ENCODE measurements around the gene CSRNP3. TPM values are rescaled to one million over a fixed set of nuclear protein-coding genes. Genes with fewer than 3 reads are reported as not detected.

Gene CSRNP3
- total and polyA plus RNA-seq, 10 donors = 0.30 to 7.4 (median 3.4) TPM

DNA sequence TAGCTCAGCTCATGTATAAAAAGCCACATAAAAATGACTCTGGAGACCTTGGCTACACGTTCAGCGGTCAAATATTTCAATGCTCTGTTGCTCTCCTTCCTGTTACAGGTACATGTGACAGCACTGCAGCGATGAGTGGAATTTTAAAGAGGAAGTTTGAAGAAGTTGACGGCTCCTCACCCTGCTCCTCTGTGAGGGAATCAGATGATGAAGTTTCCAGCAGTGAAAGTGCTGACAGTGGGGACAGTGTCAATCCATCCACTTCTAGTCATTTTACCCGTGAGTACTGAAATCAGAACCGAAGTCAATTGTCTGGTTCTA, 125.4 kb downstream of the CSRNP3 start:
- intact Hi-C loops (cut with DNase I; ENCODE audit: low total_unique reads) = no loop called here
- H3K27ac ChIP-seq = no peak overlapping the region
- H3K4me1 ChIP-seq = peaks cover 0 to 15% (median 6%) of the 10 kb centered on the region in 6 donors
- H3K36me3 ChIP-seq = no peaks in the 10 kb centered on the region
- no peak overlapping the region for H3K4me3 ChIP-seq
- 25 to 41% (median 33%) methylated on average over 6 of the region's 6 CpGs for WGBS, 5 donors
- peaks cover 0 to 18% (median 13%) of the 10 kb centered on the region in 8 donors for H3K9me3 ChIP-seq
- no peak for DNase-seq
- H3K27me3 ChIP-seq (replicated peaks in 1 of 7) = peaks cover 0 to 10% (median 0%) of the 10 kb centered on the region in 7 donors
- TF ChIP-seq CTCF (IDR thresholded peaks at IDR 0.05 in 8 of 11, conservative IDR thresholded peaks at IDR 0.05 in 3 of 11) = no peak
- TF ChIP-seq POLR2A (IDR thresholded peaks at IDR 0.05) = no peak
- no peak for TF ChIP-seq POLR2AphosphoS5 (IDR thresholded peaks at IDR 0.05)

- no peak overlapping the region for H3K4me3 ChIP-seq
- intact Hi-C loops (cut with DNase I; ENCODE audit: low total_unique reads) = no loop called here
- no peak overlapping the region for H3K27ac ChIP-seq
- WGBS, 5 donors = 79 to 92% (median 87%) methylated on average over 3 of the region's 3 CpGs
- TF ChIP-seq POLR2AphosphoS5 (IDR thresholded peaks at IDR 0.05) (no peak), POLR2A (IDR thresholded peaks at IDR 0.05) (no peak), CTCF (IDR thresholded peaks at IDR 0.05 in 8 of 11, conservative IDR thresholded peaks at IDR 0.05 in 3 of 11) (no peak)
- peaks cover 0 to 7% (median 0%) of the 10 kb centered on the region in 7 donors for H3K27me3 ChIP-seq (replicated peaks in 1 of 7)
- peaks cover 0 to 15% (median 6%) of the 10 kb centered on the region in 6 donors for H3K4me1 ChIP-seq
- H3K9me3 ChIP-seq = peaks cover 0 to under 1% (median 0%) of the 10 kb centered on the region in 8 donors
- DNase-seq = no peak
- H3K36me3 ChIP-seq = no peaks in the 10 kb centered on the region
Measured at GRCh38 chr2:165596788-165597187, 127.3 kb downstream of the CSRNP3 start.

GRCh38 chr2:165601065-165601830, 131.8 kb downstream of the CSRNP3 start:
- Histone ChIP-seq H3K4me3 (no peak overlapping the region), H3K9me3 (no peaks in the 10 kb centered on the region), H3K27me3 (replicated peaks in 1 of 7) (no peaks in the 10 kb centered on the region), H3K4me1 (no peaks in the 10 kb centered on the region), H3K36me3 (no peaks in the 10 kb centered on the region), H3K27ac (no peak overlapping the region)
- TF ChIP-seq CTCF (IDR thresholded peaks at IDR 0.05 in 8 of 11, conservative IDR thresholded peaks at IDR 0.05 in 3 of 11) (no peak), POLR2A (IDR thresholded peaks at IDR 0.05) (no peak), POLR2AphosphoS5 (IDR thresholded peaks at IDR 0.05) (no peak)
- 68 to 86% (median 80%) methylated on average over 1 of the region's 1 CpG for WGBS, 5 donors
- DNase-seq = no peak
- intact Hi-C loops (cut with DNase I; ENCODE audit: low total_unique reads) = no loop called here

DNA sequence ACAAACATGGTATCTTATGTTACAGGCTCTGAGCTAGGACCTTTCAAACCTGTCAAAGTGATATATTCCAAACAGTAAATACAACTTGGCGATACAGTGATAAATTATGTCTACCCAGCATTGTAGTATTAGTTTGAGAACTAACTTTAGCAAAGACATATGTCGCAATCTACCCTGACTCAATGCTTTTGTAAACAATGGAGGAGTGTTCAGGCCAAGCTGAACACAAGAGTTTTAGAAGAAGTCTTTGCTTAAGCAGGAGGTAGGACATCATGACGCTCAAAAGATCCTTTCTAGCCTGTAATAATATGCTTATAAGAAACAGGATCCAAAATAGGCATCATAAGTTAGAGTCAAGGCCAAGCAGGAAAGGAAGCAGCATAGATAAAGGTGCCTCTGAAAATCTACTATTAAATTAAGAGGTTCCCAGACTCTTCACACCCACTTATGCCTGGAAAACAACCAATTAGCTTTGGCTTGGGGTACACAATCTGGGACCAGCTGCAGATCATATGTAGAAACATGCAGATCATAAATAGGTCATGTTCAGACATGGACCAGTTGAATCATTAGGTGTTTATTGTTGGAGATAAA, 132.5 kb downstream of the CSRNP3 start:
- WGBS, 5 donors = 86 to 93% (median 92%) methylated on average over 3 of the region's 3 CpGs
- intact Hi-C loops (cut with DNase I; ENCODE audit: low total_unique reads) = no loop called here
- H3K27me3 ChIP-seq (replicated peaks in 1 of 7) = no peaks in the 10 kb centered on the region
- H3K4me1 ChIP-seq = no peaks in the 10 kb centered on the region
- no peaks in the 10 kb centered on the region for H3K9me3 ChIP-seq
- no peak overlapping the region for H3K27ac ChIP-seq
- no peak overlapping the region for H3K4me3 ChIP-seq
- TF ChIP-seq POLR2A (IDR thresholded peaks at IDR 0.05) (no peak), POLR2AphosphoS5 (IDR thresholded peaks at IDR 0.05) (no peak), CTCF (IDR thresholded peaks at IDR 0.05 in 8 of 11, conservative IDR thresholded peaks at IDR 0.05 in 3 of 11) (no peak)
- DNase-seq = no peak
- H3K36me3 ChIP-seq = no peaks in the 10 kb centered on the region

Measured in spleen (tissue), 11 donors.